DND-41 (cell line): ENCODE data around the gene SBNO1.
"Not testable (repeated sequence)": the region's sequence is repeated elsewhere in the genome, so short reads cannot be mapped to it uniquely, and the experiment has no call there.

Experiments used
- ATAC-seq: fragments of 200-7000 bp; cut with Tn5 transposase; 3 replicates; pipeline ENCODE4 v1.9.1; 2021; ENCODE audit warnings: low read depth; ENCODE audit not compliant: insufficient read depth
- DNase-seq: peaks from one replicate; pipeline ENCODE4 v3.0.0-alpha.2; 2020
- H2AFZ ChIP-seq: 2 replicates; pipeline ENCODE4 v1.6.0; 2012; ENCODE audit warnings: low read depth, low read length
- H3K27ac ChIP-seq: 2 replicates; pipeline ENCODE4 v1.5.1; 2012; ENCODE audit warnings: low read length, inconsistent platforms
- H3K27me3 ChIP-seq: fragments of 200-600 bp; sonication (generic); 2 replicates; pipeline ENCODE4 v1.6.0; 2012; ENCODE audit warnings: low read length, mild to moderate bottlenecking, inconsistent platforms; ENCODE audit not compliant: insufficient read depth, poor library complexity
- H3K36me3 ChIP-seq: 2 replicates; pipeline ENCODE4 v1.5.1; 2012; ENCODE audit warnings: low read length, inconsistent platforms; ENCODE audit not compliant: insufficient read depth
- H3K4me1 ChIP-seq: 2 replicates; pipeline ENCODE4 v1.5.1; 2012; ENCODE audit warnings: mild to moderate bottlenecking, low read length; ENCODE audit not compliant: insufficient read depth
- H3K4me2 ChIP-seq: 2 replicates; pipeline ENCODE4 v1.6.0; 2012; ENCODE audit warnings: mild to moderate bottlenecking, moderate library complexity, low read length, inconsistent platforms; ENCODE audit not compliant: insufficient read depth
- H3K4me3 ChIP-seq, 2 experiments: fragments of 200-600 bp in 1 of 2; shearing (Covaris generic) in 1 of 2; 2 replicates each; pipeline ENCODE4 v1.5.1; 2012 to 2016; ENCODE audit warnings: inconsistent platforms in 2 of 2, low read length in 2 of 2, mild to moderate bottlenecking in 2 of 2, low read depth in 1 of 2, moderate library complexity in 1 of 2
- H3K79me2 ChIP-seq: 2 replicates; pipeline ENCODE4 v1.6.0; 2012; ENCODE audit warnings: low read length, inconsistent platforms; ENCODE audit not compliant: insufficient read depth
- H3K9ac ChIP-seq: 2 replicates; pipeline ENCODE4 v1.6.0; 2012; ENCODE audit warnings: low read depth, mild to moderate bottlenecking, inconsistent platforms, low read length, moderate library complexity
- H3K9me3 ChIP-seq: 2 replicates; pipeline ENCODE4 v1.5.1; 2012; ENCODE audit warnings: low read length, moderate library complexity, mild to moderate bottlenecking, inconsistent platforms; ENCODE audit not compliant: insufficient read depth, severe bottlenecking
- H4K20me1 ChIP-seq: 2 replicates; pipeline ENCODE4 v1.6.0; 2012; ENCODE audit warnings: low read length; ENCODE audit not compliant: insufficient read depth
- CTCF ChIP-seq: IDR thresholded peaks from 2 replicates; pipeline ENCODE4 v1.5.1; 2012; ENCODE audit warnings: borderline replicate concordance, low read length, moderate library complexity, mild to moderate bottlenecking; ENCODE audit not compliant: poor library complexity, severe bottlenecking; ENCODE audit errors: extremely low read depth
- EZH2 ChIP-seq: IDR thresholded peaks from 3 replicates; pipeline ENCODE4 v1.6.1; 2012; ENCODE audit warnings: borderline replicate concordance, low read depth, mild to moderate bottlenecking, moderate library complexity, low read length, inconsistent platforms; ENCODE audit not compliant: severe bottlenecking

Gene SBNO1

GRCh38 chr12:123379391-123379790 is 14.7 kb upstream of the SBNO1 start:
- H2AFZ ChIP-seq: no peak overlapping the region
- no peaks in the 10 kb centered on the region for H4K20me1 ChIP-seq
- peaks cover 3% of the 10 kb centered on the region for H3K79me2 ChIP-seq
- peaks cover 6% of the 10 kb centered on the region for H3K4me1 ChIP-seq
- H3K4me3 ChIP-seq: no peak overlapping the region
- ATAC-seq: no peak
- H3K27me3 ChIP-seq: no peaks in the 10 kb centered on the region
- H3K4me2 ChIP-seq: no peak overlapping the region
- no peak for TF ChIP-seq CTCF
- no peak for TF ChIP-seq EZH2
- no peak for DNase-seq
- no peaks in the 10 kb centered on the region for H3K36me3 ChIP-seq
- H3K9me3 ChIP-seq: no peaks in the 10 kb centered on the region
- no peak overlapping the region for H3K27ac ChIP-seq
- no peak overlapping the region for H3K9ac ChIP-seq

GRCh38 chr12:123372415-123372814 is 7.8 kb upstream of the SBNO1 start:
- H3K9me3 ChIP-seq, H2AFZ ChIP-seq, H3K27ac ChIP-seq, H3K79me2 ChIP-seq, H3K27me3 ChIP-seq, H3K4me3 ChIP-seq, H4K20me1 ChIP-seq, DNase-seq, ATAC-seq, H3K4me2 ChIP-seq, H3K36me3 ChIP-seq, H3K9ac ChIP-seq, H3K4me1 ChIP-seq: not testable (repeated sequence)

DNA sequence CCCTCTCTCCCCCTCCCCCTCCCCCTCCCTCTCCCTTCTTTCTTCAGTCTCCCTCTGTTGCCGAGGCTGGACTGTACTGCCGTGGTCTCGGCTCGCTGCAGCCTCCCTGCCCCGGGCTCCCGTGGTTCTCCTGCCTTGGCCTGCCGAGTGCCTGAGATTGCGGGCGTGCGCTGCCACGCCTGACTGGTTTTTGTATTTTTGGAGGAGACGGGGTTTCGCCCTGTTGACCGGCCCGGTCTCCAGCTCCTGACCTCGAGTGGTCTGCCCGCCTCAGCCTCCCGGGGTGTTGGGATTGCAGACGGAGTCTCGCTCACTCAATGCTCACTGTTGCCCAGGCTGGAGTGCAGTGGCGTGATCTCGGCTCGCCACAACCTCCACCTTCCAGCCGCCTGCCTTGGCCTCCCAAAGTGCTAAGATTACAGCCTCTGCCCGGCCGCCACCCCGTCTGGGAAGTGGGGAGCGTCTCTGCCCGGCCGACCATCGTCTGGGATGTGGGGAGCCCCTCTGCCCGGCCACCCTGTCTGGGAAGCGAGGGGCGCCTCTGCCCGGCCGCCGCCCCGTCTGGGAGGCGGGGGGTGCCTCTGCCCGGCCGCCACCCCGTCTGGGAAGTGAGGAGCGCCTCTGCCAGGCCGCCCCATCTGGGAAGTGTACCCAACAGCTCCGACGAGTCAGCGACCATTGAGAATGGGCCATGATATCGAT is 7.2 kb upstream of the SBNO1 start:
- not testable (repeated sequence) for H2AFZ ChIP-seq, H3K9me3 ChIP-seq

DNA sequence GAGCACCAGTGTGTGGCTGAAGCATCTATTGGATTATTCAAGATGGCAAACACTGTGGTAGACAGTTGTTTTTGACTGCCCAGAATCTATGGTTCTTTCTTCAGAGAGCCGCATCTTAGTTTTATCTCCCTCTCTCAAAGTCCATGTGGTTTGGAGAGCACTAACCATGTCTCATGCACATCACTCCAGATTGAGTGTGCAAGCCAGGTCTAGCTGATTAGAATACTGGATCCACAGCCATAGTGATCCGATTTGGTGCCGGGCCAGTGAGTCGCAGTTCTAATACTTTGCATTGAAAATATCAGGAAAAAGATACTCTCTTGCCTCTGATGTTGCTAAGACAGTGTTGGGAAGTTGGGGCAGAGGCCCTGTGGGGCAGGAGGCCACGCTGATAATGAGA is 4.6 kb upstream of the SBNO1 start:
- TF ChIP-seq CTCF (no peak), EZH2 (no peak)
- no peaks in the 10 kb centered on the region for H3K9me3 ChIP-seq
- no peak overlapping the region for H3K27ac ChIP-seq
- H3K4me2 ChIP-seq: no peak overlapping the region
- no peaks in the 10 kb centered on the region for H3K27me3 ChIP-seq
- ATAC-seq (no peak), DNase-seq (no peak)
- H3K4me3 ChIP-seq: no peak overlapping the region
- H2AFZ ChIP-seq: no peak overlapping the region
- H3K79me2 ChIP-seq: peaks cover 4% of the 10 kb centered on the region
- no peaks in the 10 kb centered on the region; the same call in 1 of the 2 replicates for H3K36me3 ChIP-seq
- peaks cover 14% of the 10 kb centered on the region for H3K4me1 ChIP-seq
- no peak overlapping the region for H3K9ac ChIP-seq
- H4K20me1 ChIP-seq: peaks cover 1% of the 10 kb centered on the region

More for the DNA sequence above, 7.2 kb upstream of the SBNO1 start:
- H3K27me3 ChIP-seq, H4K20me1 ChIP-seq, H3K4me2 ChIP-seq, ATAC-seq, H3K36me3 ChIP-seq, H3K27ac ChIP-seq, H3K4me3 ChIP-seq, H3K79me2 ChIP-seq, DNase-seq, H3K4me1 ChIP-seq, H3K9ac ChIP-seq: not testable (repeated sequence)

DNA sequence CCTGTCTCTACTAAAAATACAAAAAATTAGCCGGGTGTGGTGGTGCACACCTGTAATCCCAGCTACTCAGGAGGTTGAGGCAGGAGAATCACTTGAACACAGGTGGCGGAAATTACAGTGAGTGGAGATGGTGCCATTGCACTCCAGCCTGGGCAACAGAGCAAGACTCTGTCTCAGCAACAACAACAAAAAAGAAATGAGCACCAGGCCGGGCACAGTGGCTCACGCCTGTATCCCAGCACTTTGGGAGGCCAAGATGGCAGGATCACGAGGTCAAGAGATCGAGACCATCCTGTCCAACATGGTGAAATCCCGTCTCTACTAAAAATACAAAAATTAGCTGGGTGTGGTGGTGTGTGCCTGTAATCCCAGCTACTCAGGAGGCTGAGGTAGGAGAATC is 3.8 kb upstream of the SBNO1 start:
- not testable (repeated sequence) for H3K36me3 ChIP-seq, H3K27ac ChIP-seq, H3K4me2 ChIP-seq, H3K9me3 ChIP-seq, ATAC-seq, H3K4me3 ChIP-seq, DNase-seq, H2AFZ ChIP-seq, H4K20me1 ChIP-seq, H3K9ac ChIP-seq, H3K27me3 ChIP-seq
- peaks cover 12% of the 10 kb centered on the region for H3K79me2 ChIP-seq
- H3K4me1 ChIP-seq: peaks cover 16% of the 10 kb centered on the region
